HG03354 (cell line): Measurements from ENCODE around the gene RBMS1.
"Not testable (repeated sequence)": the region's sequence is repeated elsewhere in the genome, so short reads cannot be mapped to it uniquely, and the experiment has no call there.

Source experiments
- ATAC-seq: cut with Tn5 transposase; IDR thresholded peaks from one replicate; pipeline ENCODE4 v1.9.1; 2021; ENCODE audit warnings: mild to moderate bottlenecking; ENCODE audit not compliant: unreplicated experiment, poor library complexity, severe bottlenecking

RBMS1 gene

GRCh38 chr2:160506371-160507045 lies 12.9 kb upstream of the RBMS1 start:
- no peak for ATAC-seq

- ATAC-seq = no peak
Measured at GRCh38 chr2:160505256-160505655, 11.6 kb upstream of the RBMS1 start.

GRCh38 chr2:160502478-160502877 lies 8.9 kb upstream of the RBMS1 start:
- ATAC-seq = no peak

- no peak for ATAC-seq
Measured at GRCh38 chr2:160501370-160501769, 7.8 kb upstream of the RBMS1 start.

- no peak for ATAC-seq
Measured at GRCh38 chr2:160499865-160500264, 6.3 kb upstream of the RBMS1 start.

GRCh38 chr2:160498137-160498536 lies 4.5 kb upstream of the RBMS1 start:
- ATAC-seq = no peak

- no peak for ATAC-seq
Measured at GRCh38 chr2:160494201-160494644, 616 bp upstream of the RBMS1 start.

GRCh38 chr2:160492401-160493226 lies 993 bp downstream of the RBMS1 start:
- ATAC-seq = peak; percentile 40

- ATAC-seq = no peak
Measured at GRCh38 chr2:160491911-160492371, 1.7 kb downstream of the RBMS1 start.

GRCh38 chr2:160490733-160491685 lies 2.6 kb downstream of the RBMS1 start:
- no peak for ATAC-seq

GRCh38 chr2:160489111-160489510 lies 4.5 kb downstream of the RBMS1 start:
- no peak for ATAC-seq

- ATAC-seq = not testable (repeated sequence)
Measured at GRCh38 chr2:160488289-160488688, 5.3 kb downstream of the RBMS1 start.

GRCh38 chr2:160486341-160486740 lies 7.3 kb downstream of the RBMS1 start:
- ATAC-seq = no peak

GRCh38 chr2:160484859-160485520 lies 8.6 kb downstream of the RBMS1 start:
- ATAC-seq = no peak

GRCh38 chr2:160482673-160483072 lies 10.9 kb downstream of the RBMS1 start:
- ATAC-seq = no peak

GRCh38 chr2:160479269-160479668 lies 14.3 kb downstream of the RBMS1 start:
- ATAC-seq = no peak

- no peak for ATAC-seq
Measured at GRCh38 chr2:160478660-160479059, 14.9 kb downstream of the RBMS1 start.

GRCh38 chr2:160477032-160477431 lies 16.6 kb downstream of the RBMS1 start:
- ATAC-seq = no peak
